Middle frontal gyrus (tissue), 1 donor: Measurements from ENCODE around the gene CYBA.
"Not testable (repeated sequence)": the region's sequence is repeated elsewhere in the genome, so short reads cannot be mapped to it uniquely, and the experiment has no call there.

Experiments used
- DNase-seq: peaks from one replicate; pipeline ENCODE4 v3.0.0-alpha.2; 2015; ENCODE audit warnings: low spot score; ENCODE audit errors: extremely low spot score

CYBA gene

GRCh38 chr16:88686439-88687253 lies 35.8 kb upstream of the CYBA start, which contains the start of gene SNAI3:
Gene SNAI3 (minus strand): TSS chr16:88686507. CDS start chr16:88686406, 101 bp downstream.
- no peak for DNase-seq

GRCh38 chr16:88686062-88686438 lies 35.2 kb upstream of the CYBA start:
- no peak for DNase-seq

GRCh38 chr16:88685156-88686061 lies 34.6 kb upstream of the CYBA start:
- no peak for DNase-seq

GRCh38 chr16:88684569-88685155 lies 33.8 kb upstream of the CYBA start:
- DNase-seq = no peak

GRCh38 chr16:88681709-88682451 lies 31.0 kb upstream of the CYBA start:
- peak; percentile 69 for DNase-seq

GRCh38 chr16:88681084-88681680 lies 30.3 kb upstream of the CYBA start:
- DNase-seq = no peak

GRCh38 chr16:88680554-88681083 lies 29.8 kb upstream of the CYBA start:
- DNase-seq = no peak

- no peak for DNase-seq
These were observed 27.5 kb upstream of the CYBA start for GRCh38 chr16:88678224-88678979.

- no peak for DNase-seq
These were observed 26.9 kb upstream of the CYBA start for GRCh38 chr16:88677721-88678120.

- no peak for DNase-seq
These were observed 25.8 kb upstream of the CYBA start for GRCh38 chr16:88676502-88677242.

GRCh38 chr16:88673716-88674379 lies 23.0 kb upstream of the CYBA start:
- DNase-seq = no peak

GRCh38 chr16:88672776-88673175 lies 21.9 kb upstream of the CYBA start:
- no peak for DNase-seq

GRCh38 chr16:88671806-88672205 lies 21.0 kb upstream of the CYBA start:
- no peak for DNase-seq

- DNase-seq = no peak
These were observed 19.1 kb upstream of the CYBA start for GRCh38 chr16:88669980-88670379.

- not testable (repeated sequence) for DNase-seq
These were observed 18.6 kb upstream of the CYBA start for GRCh38 chr16:88669493-88669892.

GRCh38 chr16:88667461-88667860 lies 16.6 kb upstream of the CYBA start:
- DNase-seq = no peak

- DNase-seq = no peak
These were observed 14.7 kb upstream of the CYBA start for GRCh38 chr16:88665570-88665969.

GRCh38 chr16:88665148-88665547 lies 14.3 kb upstream of the CYBA start:
- no peak for DNase-seq
